GM23338 (cell line): ENCODE results near the gene ABCA12.

Experiments used
- EZH2 ChIP-seq: fragments of 200-600 bp; sonication (generic); IDR thresholded peaks from one replicate; pipeline ENCODE4 v1.8.0; 2017; ENCODE audit warnings: antibody characterized with exemption, mild to moderate bottlenecking, low read depth; ENCODE audit not compliant: unreplicated experiment
- EZH2phosphoT487 ChIP-seq: fragments of 200-600 bp; sonication (generic); IDR thresholded peaks from one replicate; pipeline ENCODE4 v1.8.1; 2018; ENCODE audit warnings: antibody characterized with exemption; ENCODE audit not compliant: unreplicated experiment
- POLR2AphosphoS5 ChIP-seq: IDR thresholded peaks from 2 replicates; pipeline ENCODE4 v1.6.1; 2016; ENCODE audit warnings: antibody characterized with exemption, low read depth
- REST ChIP-seq: IDR thresholded peaks from one replicate; pipeline ENCODE4 v1.6.1; 2018; ENCODE audit warnings: antibody characterized with exemption; ENCODE audit not compliant: unreplicated experiment
- ZNF331 ChIP-seq: fragments of 250-450 bp; sonication (Bioruptor Pico); IDR thresholded peaks from 2 replicates; pipeline ENCODE4 v1.5.0; 2020; ENCODE audit warnings: low read depth, mild to moderate bottlenecking, moderate library complexity
- TF ChIP-seq, protein P1 (sequence below), 2 experiments: fragments of 200-600 bp in 1 of 2; sonication (generic) in 1 of 2; conservative IDR thresholded peaks; 2 replicates each; pipeline versions ENCODE4 v1.5.1 to v1.6.1; 2016 to 2017; ENCODE audit warnings: antibody characterized with exemption in 2 of 2, low read depth in 2 of 2, mild to moderate bottlenecking in 2 of 2, moderate library complexity in 1 of 2

DNA sequence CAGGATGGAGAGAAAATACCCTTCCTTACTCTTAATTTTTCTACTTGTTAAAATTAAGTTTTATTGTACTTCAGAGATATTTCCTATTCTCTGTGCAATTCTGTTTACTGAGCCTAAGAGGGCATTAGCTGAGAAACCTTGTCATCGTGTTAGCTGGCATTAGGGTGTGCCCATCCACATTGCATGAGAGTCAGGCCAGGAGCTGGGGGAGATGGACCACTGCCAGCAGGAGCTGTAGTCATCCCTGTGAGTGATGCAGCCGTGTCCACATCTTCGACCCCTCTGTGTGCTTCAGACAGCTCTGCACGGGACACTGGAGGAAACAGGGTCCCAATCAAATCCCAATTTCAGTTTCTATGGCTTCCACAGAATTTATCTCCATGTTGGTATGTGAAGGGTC is 34.2 kb downstream of the ABCA12 start:
- TF ChIP-seq, protein P1, sequence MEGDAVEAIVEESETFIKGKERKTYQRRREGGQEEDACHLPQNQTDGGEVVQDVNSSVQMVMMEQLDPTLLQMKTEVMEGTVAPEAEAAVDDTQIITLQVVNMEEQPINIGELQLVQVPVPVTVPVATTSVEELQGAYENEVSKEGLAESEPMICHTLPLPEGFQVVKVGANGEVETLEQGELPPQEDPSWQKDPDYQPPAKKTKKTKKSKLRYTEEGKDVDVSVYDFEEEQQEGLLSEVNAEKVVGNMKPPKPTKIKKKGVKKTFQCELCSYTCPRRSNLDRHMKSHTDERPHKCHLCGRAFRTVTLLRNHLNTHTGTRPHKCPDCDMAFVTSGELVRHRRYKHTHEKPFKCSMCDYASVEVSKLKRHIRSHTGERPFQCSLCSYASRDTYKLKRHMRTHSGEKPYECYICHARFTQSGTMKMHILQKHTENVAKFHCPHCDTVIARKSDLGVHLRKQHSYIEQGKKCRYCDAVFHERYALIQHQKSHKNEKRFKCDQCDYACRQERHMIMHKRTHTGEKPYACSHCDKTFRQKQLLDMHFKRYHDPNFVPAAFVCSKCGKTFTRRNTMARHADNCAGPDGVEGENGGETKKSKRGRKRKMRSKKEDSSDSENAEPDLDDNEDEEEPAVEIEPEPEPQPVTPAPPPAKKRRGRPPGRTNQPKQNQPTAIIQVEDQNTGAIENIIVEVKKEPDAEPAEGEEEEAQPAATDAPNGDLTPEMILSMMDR (conservative IDR thresholded peaks at IDR 0.05; ENCODE audit: low read depth in 2 of 2) = no peak
- no peak for TF ChIP-seq ZNF331 (CRISPR knock-in tag)
- TF ChIP-seq EZH2 = no peak
- no peak for TF ChIP-seq EZH2phosphoT487
- no peak for TF ChIP-seq POLR2AphosphoS5
- TF ChIP-seq REST = no peak
